ENCODE measurements around the gene ETNPPL.

The ETNPPL gene

DNA sequence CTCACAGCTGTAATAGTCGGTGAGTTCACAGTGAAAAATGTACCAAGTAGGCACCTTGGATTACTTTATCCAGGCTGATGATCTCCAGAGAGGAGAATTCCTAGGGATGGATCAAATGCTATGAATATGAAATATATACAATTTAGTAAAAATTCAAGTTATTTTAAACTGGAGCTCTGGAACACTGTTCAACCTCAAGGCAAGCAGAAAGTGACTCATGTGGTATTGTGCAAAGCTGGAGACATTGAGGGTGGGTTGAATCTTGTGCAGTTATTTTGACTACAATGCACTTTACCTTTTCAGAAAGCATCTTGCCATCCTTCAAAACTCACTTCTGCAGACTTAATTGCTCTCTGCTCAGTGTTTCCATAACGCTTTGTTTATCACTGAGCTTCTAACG is 69.0 kb downstream of the ETNPPL start:
- no peak for DNase-seq

DNA sequence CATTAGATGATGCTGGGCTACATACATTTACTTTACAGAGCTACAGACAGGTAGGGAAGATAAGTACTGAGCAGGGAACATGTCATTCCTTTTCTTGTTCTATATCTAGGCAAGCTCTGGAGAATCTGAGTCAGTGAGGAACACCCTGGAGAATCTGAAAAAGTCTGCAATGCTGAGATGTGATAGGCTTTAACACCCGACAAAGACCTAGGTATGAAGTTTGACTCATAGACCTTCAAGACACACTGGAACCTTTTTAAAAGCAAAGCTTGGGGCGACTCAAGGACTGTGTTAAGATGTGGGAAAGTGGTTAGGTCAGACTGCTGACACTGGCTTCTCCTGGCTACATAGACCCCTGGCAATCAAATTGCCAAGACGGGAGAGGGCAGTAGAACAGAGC is 69.6 kb downstream of the ETNPPL start:
- no peak for DNase-seq

Measured in stimulated activated CD4-positive, alpha-beta T cell treated with anti-CD3 and anti-CD28 coated beads, Interleukin-4, amount 100 ng/mL, for 4 hours (primary cell).